Fibroblast of skin of left biceps (primary cell): Measurements from ENCODE around the gene TARS2.

Experiments
- DNase-seq, 2 experiments: peaks; one replicate each; pipeline ENCODE4 v3.0.0-alpha.2; 2013; ENCODE audit warnings: low read depth in 2 of 2

The TARS2 gene

GRCh38 chr1:150555198-150555970 is 68.2 kb downstream of the TARS2 start:
- DNase-seq = no peak

DNA sequence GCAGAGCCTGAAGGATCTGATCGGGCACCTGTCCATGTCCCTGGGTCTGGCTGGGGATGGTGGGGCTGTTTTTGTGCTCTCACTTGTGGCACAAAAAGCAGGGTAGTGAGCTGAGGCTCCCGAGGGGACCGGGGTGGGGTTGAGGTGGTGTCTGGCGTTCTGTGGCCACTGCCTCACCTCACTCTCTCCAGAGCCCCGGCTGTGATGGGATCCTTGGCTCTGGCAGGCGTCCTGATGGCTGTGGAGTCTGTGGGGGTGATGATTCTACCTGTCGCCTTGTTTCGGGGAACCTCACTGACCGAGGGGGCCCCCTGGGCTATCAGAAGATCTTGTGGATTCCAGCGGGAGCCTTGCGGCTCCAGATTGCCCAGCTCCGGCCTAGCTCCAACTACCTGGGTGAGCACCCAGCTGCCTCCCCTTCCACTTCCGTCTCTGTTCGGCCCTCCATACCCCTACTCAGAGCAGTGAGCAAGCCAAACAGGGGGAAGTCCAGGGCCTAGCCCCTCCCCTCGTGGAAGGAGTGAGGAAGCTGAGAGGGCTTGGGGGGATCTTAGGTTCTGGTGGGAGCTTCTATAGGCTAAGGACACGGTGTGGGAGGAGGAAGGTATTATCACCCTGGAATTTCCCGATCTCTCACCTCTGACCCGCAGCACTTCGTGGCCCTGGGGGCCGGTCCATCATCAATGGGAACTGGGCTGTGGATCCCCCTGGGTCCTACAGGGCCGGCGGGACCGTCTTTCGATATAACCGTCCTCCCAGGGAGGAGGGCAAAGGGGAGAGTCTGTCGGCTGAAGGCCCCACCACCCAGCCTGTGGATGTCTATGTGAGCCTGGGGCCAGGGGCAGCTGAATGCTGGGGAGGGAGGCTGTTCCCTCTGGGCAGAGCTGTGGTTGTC is 69.0 kb downstream of the TARS2 start:
- DNase-seq = no peak

DNA sequence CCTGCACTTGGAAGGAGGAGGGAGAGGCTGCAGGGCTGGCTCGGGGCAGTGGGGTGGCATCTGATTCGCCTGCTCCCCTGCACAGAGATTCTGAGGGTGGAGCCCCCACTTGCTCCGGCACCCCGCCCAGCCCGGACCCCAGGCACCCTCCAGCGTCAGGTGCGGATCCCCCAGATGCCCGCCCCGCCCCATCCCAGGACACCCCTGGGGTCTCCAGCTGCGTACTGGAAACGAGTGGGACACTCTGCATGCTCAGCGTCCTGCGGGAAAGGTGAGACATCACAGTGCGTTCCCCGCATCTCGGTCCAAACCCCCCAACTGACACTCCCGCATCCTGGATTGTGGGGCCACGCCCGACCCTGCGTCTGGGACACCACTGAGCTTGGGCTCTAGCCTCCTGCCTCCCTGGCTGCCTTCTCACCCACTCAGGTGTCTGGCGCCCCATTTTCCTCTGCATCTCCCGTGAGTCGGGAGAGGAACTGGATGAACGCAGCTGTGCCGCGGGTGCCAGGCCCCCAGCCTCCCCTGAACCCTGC is 69.9 kb downstream of the TARS2 start:
- no peak for DNase-seq
